ENCODE data around the gene SMIM14. TPM values are rescaled to one million over a fixed set of nuclear protein-coding genes. Genes with fewer than 3 reads are reported as not detected.
"Not testable (repeated sequence)": the region's sequence is repeated elsewhere in the genome, so short reads cannot be mapped to it uniquely, and the experiment has no call there.

SMIM14 gene
- total RNA-seq, 2 experiments from 2014 or later, result 7.2 to 7.6 TPM

GRCh38 chr4:39516407-39516966, 122.2 kb downstream of the SMIM14 start:
- CTCF ChIA-PET, result no interaction called here
- H3K27me3 Mint-ChIP-seq, result no peaks in the 10 kb centered on the region
- no peak overlapping the region for H3K4me3 Mint-ChIP-seq
- no peaks in the 10 kb centered on the region for H3K4me1 Mint-ChIP-seq
- peaks cover 3% of the 10 kb centered on the region for H3K36me3 Mint-ChIP-seq (ENCODE audit: low read depth)
- no peak for DNase-seq
- H3K9me3 Mint-ChIP-seq, result no peaks in the 10 kb centered on the region
- POLR2A ChIA-PET, result no interaction called here
- no peak overlapping the region for H3K27ac Mint-ChIP-seq

GRCh38 chr4:39515669-39516401, 122.8 kb downstream of the SMIM14 start:
- H3K27me3 Mint-ChIP-seq; H3K9me3 Mint-ChIP-seq; H3K4me3 Mint-ChIP-seq; POLR2A ChIA-PET; DNase-seq; H3K27ac Mint-ChIP-seq; CTCF ChIA-PET; H3K4me1 Mint-ChIP-seq; H3K36me3 Mint-ChIP-seq (ENCODE audit: low read depth): not testable (repeated sequence)

GRCh38 chr4:39514888-39515401, 123.7 kb downstream of the SMIM14 start:
- ChIA-PET CTCF (no interaction called here), POLR2A (interaction anchor here (1.4 kb wide), 1 partner anchor 12 kb away, joined by 3 read pairs; the partner anchor contains the start of gene UGDH)
- H3K36me3 Mint-ChIP-seq (ENCODE audit: low read depth), result peaks cover 8% of the 10 kb centered on the region
- no peaks in the 10 kb centered on the region for H3K4me1 Mint-ChIP-seq
- no peaks in the 10 kb centered on the region for H3K9me3 Mint-ChIP-seq
- H3K27me3 Mint-ChIP-seq, result no peaks in the 10 kb centered on the region
- H3K27ac Mint-ChIP-seq, result no peak overlapping the region
- no peak for DNase-seq
- H3K4me3 Mint-ChIP-seq, result no peak overlapping the region

- H3K4me3 Mint-ChIP-seq, H3K4me1 Mint-ChIP-seq, H3K27ac Mint-ChIP-seq, DNase-seq, H3K27me3 Mint-ChIP-seq, CTCF ChIA-PET, H3K9me3 Mint-ChIP-seq: not testable (repeated sequence)
- POLR2A ChIA-PET, result interaction anchor here (1.4 kb wide), 1 partner anchor 13 kb away, joined by 3 read pairs; the partner anchor contains the start of gene UGDH
- H3K36me3 Mint-ChIP-seq (ENCODE audit: low read depth), result peaks cover 12% of the 10 kb centered on the region
These were observed 124.4 kb downstream of the SMIM14 start for GRCh38 chr4:39514266-39514665.

- ChIA-PET POLR2A (interaction anchor here (1.2 kb wide), 1 partner anchor 17 kb away, joined by 4 read pairs; the partner anchor contains the start of gene UGDH), CTCF (interaction anchor here (0.6 kb wide), 1 partner anchor 80 kb away, joined by 4 read pairs; no protein-coding TSS in a partner anchor)
- Mint-ChIP-seq H3K27ac (no peak overlapping the region), H3K36me3 (ENCODE audit: low read depth) (peaks cover 15% of the 10 kb centered on the region), H3K27me3 (no peaks in the 10 kb centered on the region), H3K9me3 (no peaks in the 10 kb centered on the region), H3K4me1 (no peaks in the 10 kb centered on the region), H3K4me3 (no peak overlapping the region)
- DNase-seq, result no peak
These were observed 128.2 kb downstream of the SMIM14 start for GRCh38 chr4:39510348-39510929.

GRCh38 chr4:39505581-39505980, 133.1 kb downstream of the SMIM14 start:
- CTCF ChIA-PET, result no interaction called here
- POLR2A ChIA-PET, result no interaction called here

GRCh38 chr4:39504538-39504937, 134.1 kb downstream of the SMIM14 start:
- no peak for DNase-seq
- Mint-ChIP-seq H3K27ac (no peak overlapping the region), H3K4me1 (no peaks in the 10 kb centered on the region), H3K27me3 (no peaks in the 10 kb centered on the region), H3K4me3 (no peak overlapping the region), H3K36me3 (ENCODE audit: low read depth) (peaks cover 29% of the 10 kb centered on the region), H3K9me3 (no peaks in the 10 kb centered on the region)
- POLR2A ChIA-PET, result no interaction called here
- CTCF ChIA-PET, result no interaction called here

More at GRCh38 chr4:39505581-39505980, 133.1 kb downstream of the SMIM14 start:
- H3K36me3 Mint-ChIP-seq (ENCODE audit: low read depth), result peaks cover 30% of the 10 kb centered on the region
- no peak for DNase-seq
- H3K4me1 Mint-ChIP-seq, result no peaks in the 10 kb centered on the region
- no peak overlapping the region for H3K4me3 Mint-ChIP-seq
- no peak overlapping the region for H3K27ac Mint-ChIP-seq
- no peaks in the 10 kb centered on the region for H3K27me3 Mint-ChIP-seq
- no peaks in the 10 kb centered on the region for H3K9me3 Mint-ChIP-seq

GRCh38 chr4:39502664-39503035, 136.0 kb downstream of the SMIM14 start:
- CTCF ChIA-PET, H3K27me3 Mint-ChIP-seq, H3K4me1 Mint-ChIP-seq, DNase-seq, H3K9me3 Mint-ChIP-seq, H3K27ac Mint-ChIP-seq, H3K4me3 Mint-ChIP-seq: not testable (repeated sequence)
- peaks cover 30% of the 10 kb centered on the region for H3K36me3 Mint-ChIP-seq (ENCODE audit: low read depth)
- POLR2A ChIA-PET, result interaction anchor here (0.5 to 0.6 kb wide), 2 partner anchors 37 to 132 kb away, joined by 3 read pairs; no protein-coding TSS in a partner anchor

GRCh38 chr4:39502019-39502663, 136.5 kb downstream of the SMIM14 start:
- Mint-ChIP-seq H3K27me3 (no peaks in the 10 kb centered on the region), H3K4me3 (no peak overlapping the region), H3K9me3 (no peaks in the 10 kb centered on the region), H3K36me3 (ENCODE audit: low read depth) (peaks cover 30% of the 10 kb centered on the region), H3K4me1 (no peaks in the 10 kb centered on the region), H3K27ac (no peak overlapping the region)
- DNase-seq, result no peak
- POLR2A ChIA-PET, result interaction anchor here (0.5 to 0.6 kb wide), 2 partner anchors 36 to 133 kb away, joined by 3 read pairs; no protein-coding TSS in a partner anchor
- CTCF ChIA-PET, result no interaction called here

- Mint-ChIP-seq H3K36me3 (ENCODE audit: low read depth) (peaks cover 19% of the 10 kb centered on the region), H3K4me3 (no peak overlapping the region), H3K27ac (no peak overlapping the region), H3K27me3 (no peaks in the 10 kb centered on the region), H3K9me3 (no peaks in the 10 kb centered on the region), H3K4me1 (no peaks in the 10 kb centered on the region)
- DNase-seq, result no peak
- POLR2A ChIA-PET, result no interaction called here
- CTCF ChIA-PET, result no interaction called here
These were observed 140.0 kb downstream of the SMIM14 start for GRCh38 chr4:39498727-39499020.

GRCh38 chr4:39497909-39498726, 140.5 kb downstream of the SMIM14 start:
- no peak overlapping the region for H3K4me3 Mint-ChIP-seq
- no peak overlapping the region for H3K27ac Mint-ChIP-seq
- no peaks in the 10 kb centered on the region for H3K9me3 Mint-ChIP-seq
- H3K4me1 Mint-ChIP-seq, result no peaks in the 10 kb centered on the region
- ChIA-PET CTCF (no interaction called here), POLR2A (no interaction called here)
- no peaks in the 10 kb centered on the region for H3K27me3 Mint-ChIP-seq
- no peak for DNase-seq
- H3K36me3 Mint-ChIP-seq (ENCODE audit: low read depth), result peaks cover 14% of the 10 kb centered on the region

Data from activated CD4-positive, alpha-beta memory T cell treated with anti-CD3 and anti-CD28 coated beads, Interleukin-2, amount 10 ng/mL, durations not matched to agents 7 days and 5 days (primary cell).